ENCODE results near the gene LCMT1. TPM values are rescaled to one million over a fixed set of nuclear protein-coding genes. Genes with fewer than 3 reads are reported as not detected.

The LCMT1 gene
- polyA plus RNA-seq, 1 donor: 72.3 TPM

GRCh38 chr16:25219070-25219737, 107.7 kb downstream of the LCMT1 start:
- 100% methylated on average over 1 of the region's 3 CpGs for WGBS (ENCODE audit: insufficient coverage, low lambda C conversion rate)
- Histone ChIP-seq H3K27me3 (ENCODE audit: control insufficient read depth, insufficient read depth, low read length) (no peaks in the 10 kb centered on the region), H3K4me3 (ENCODE audit: low read length) (no peak overlapping the region), H3K9me3 (ENCODE audit: control insufficient read depth, low read depth, low read length) (peaks cover 4% of the 10 kb centered on the region), H3K36me3 (ENCODE audit: control insufficient read depth, insufficient read depth, low read length) (no peaks in the 10 kb centered on the region), H3K4me1 (ENCODE audit: control insufficient read depth, insufficient read depth, low read length) (peaks cover 13% of the 10 kb centered on the region), H3K27ac (ENCODE audit: low read length) (no peak overlapping the region)
- DNase-seq: no peak

GRCh38 chr16:25222959-25223358, 111.4 kb downstream of the LCMT1 start:
- Histone ChIP-seq H3K4me3 (ENCODE audit: low read length) (no peak overlapping the region), H3K9me3 (ENCODE audit: control insufficient read depth, low read depth, low read length) (no peaks in the 10 kb centered on the region), H3K4me1 (ENCODE audit: control insufficient read depth, insufficient read depth, low read length) (no peaks in the 10 kb centered on the region), H3K27ac (ENCODE audit: low read length) (no peak overlapping the region), H3K27me3 (ENCODE audit: control insufficient read depth, insufficient read depth, low read length) (no peaks in the 10 kb centered on the region), H3K36me3 (ENCODE audit: control insufficient read depth, insufficient read depth, low read length) (no peaks in the 10 kb centered on the region)
- WGBS (ENCODE audit: insufficient coverage, low lambda C conversion rate): no CpG with 5 or more reads among the region's 8 CpGs
- DNase-seq: no peak

GRCh38 chr16:25223964-25224363, 112.4 kb downstream of the LCMT1 start:
- no peaks in the 10 kb centered on the region for H3K9me3 ChIP-seq (ENCODE audit: control insufficient read depth, low read depth, low read length)
- no CpG with 5 or more reads among the region's 6 CpGs for WGBS (ENCODE audit: insufficient coverage, low lambda C conversion rate)
- no peak overlapping the region for H3K27ac ChIP-seq (ENCODE audit: low read length)
- no peaks in the 10 kb centered on the region for H3K4me1 ChIP-seq (ENCODE audit: control insufficient read depth, insufficient read depth, low read length)
- no peaks in the 10 kb centered on the region for H3K36me3 ChIP-seq (ENCODE audit: control insufficient read depth, insufficient read depth, low read length)
- no peaks in the 10 kb centered on the region for H3K27me3 ChIP-seq (ENCODE audit: control insufficient read depth, insufficient read depth, low read length)
- no peak for DNase-seq
- no peak overlapping the region for H3K4me3 ChIP-seq (ENCODE audit: low read length)

- Histone ChIP-seq H3K4me1 (ENCODE audit: control insufficient read depth, insufficient read depth, low read length) (no peaks in the 10 kb centered on the region), H3K36me3 (ENCODE audit: control insufficient read depth, insufficient read depth, low read length) (no peaks in the 10 kb centered on the region)
- WGBS (ENCODE audit: insufficient coverage, low lambda C conversion rate): no CpG with 5 or more reads among the region's 7 CpGs
Observed at GRCh38 chr16:25224731-25225319, 113.3 kb downstream of the LCMT1 start.

More at GRCh38 chr16:25224731-25225319, 113.3 kb downstream of the LCMT1 start:
- H3K27ac ChIP-seq (ENCODE audit: low read length): no peak overlapping the region
- DNase-seq: no peak
- no peak overlapping the region for H3K4me3 ChIP-seq (ENCODE audit: low read length)
- H3K9me3 ChIP-seq (ENCODE audit: control insufficient read depth, low read depth, low read length): no peaks in the 10 kb centered on the region
- H3K27me3 ChIP-seq (ENCODE audit: control insufficient read depth, insufficient read depth, low read length): no peaks in the 10 kb centered on the region

Other genes starting within 250 kb of the LCMT1 start
- 99.0 TPM for gene ARHGAP17, start 96.4 kb upstream of the LCMT1 start, polyA plus RNA-seq
- gene AQP8, start 105.2 kb downstream of the LCMT1 start, polyA plus RNA-seq: 2.7 TPM
- 5.2 TPM for gene ZKSCAN2, start 146.1 kb downstream of the LCMT1 start, polyA plus RNA-seq